MM.1S (cell line): ENCODE measurements around the gene LHPP.
"Not testable (repeated sequence)": the region's sequence is repeated elsewhere in the genome, so short reads cannot be mapped to it uniquely, and the experiment has no call there.

Source experiments
- DNase-seq: peaks from one replicate; pipeline ENCODE4 v3.0.0-alpha.2; 2015
- H2AFZ ChIP-seq: fragments of 300-600 bp; sonication (generic); 2 replicates; pipeline ENCODE4 v1.6.0; 2016; ENCODE audit warnings: antibody characterized with exemption, low read length
- H3F3A ChIP-seq: fragments of 300-600 bp; sonication (generic); 2 replicates; pipeline ENCODE4 v1.6.1; 2016; ENCODE audit warnings: mild to moderate bottlenecking, antibody characterized with exemption, low read length, moderate library complexity, mixed read lengths; ENCODE audit not compliant: insufficient read depth
- H3K27ac ChIP-seq: fragments of 300-600 bp; sonication (generic); 2 replicates; pipeline ENCODE4 v1.5.1; 2016; ENCODE audit warnings: mild to moderate bottlenecking, low read length
- H3K27me3 ChIP-seq: fragments of 300-600 bp; sonication (generic); replicated peaks from 2 replicates; pipeline ENCODE4 v1.6.0; 2016; ENCODE audit warnings: low read length; ENCODE audit not compliant: insufficient read depth
- H3K36me3 ChIP-seq: fragments of 300-600 bp; sonication (generic); replicated peaks from 2 replicates; pipeline ENCODE4 v1.6.1; 2016; ENCODE audit warnings: mild to moderate bottlenecking, low read length, mixed read lengths; ENCODE audit not compliant: insufficient read depth
- H3K4me1 ChIP-seq: fragments of 300-600 bp; sonication (generic); 2 replicates; pipeline ENCODE4 v1.6.1; 2016; ENCODE audit warnings: low read length, mixed read lengths
- H3K4me2 ChIP-seq: fragments of 300-600 bp; sonication (generic); 2 replicates; pipeline ENCODE4 v1.6.0; 2016; ENCODE audit warnings: low read depth, low read length
- H3K4me3 ChIP-seq: fragments of 300-600 bp; sonication (generic); 2 replicates; pipeline ENCODE4 v1.5.1; 2016; ENCODE audit warnings: low read length, mixed read lengths
- H3K79me2 ChIP-seq: fragments of 300-600 bp; sonication (generic); 2 replicates; pipeline ENCODE4 v1.6.1; 2016; ENCODE audit warnings: mixed run types, low read length, mixed read lengths
- H3K9ac ChIP-seq: fragments of 300-600 bp; sonication (generic); 2 replicates; pipeline ENCODE4 v1.6.1; 2016; ENCODE audit warnings: low read length, mixed read lengths
- H3K9me2 ChIP-seq: fragments of 300-600 bp; sonication (generic); replicated peaks from 2 replicates; pipeline ENCODE4 v1.6.1; 2016; ENCODE audit warnings: mild to moderate bottlenecking, low read length, mixed read lengths; ENCODE audit not compliant: insufficient read depth
- H3K9me3 ChIP-seq: fragments of 300-600 bp; sonication (generic); replicated peaks from 2 replicates; pipeline ENCODE4 v1.6.1; 2016; ENCODE audit warnings: mild to moderate bottlenecking, low read length, mixed read lengths; ENCODE audit not compliant: insufficient read depth
- H4K20me1 ChIP-seq: fragments of 300-600 bp; sonication (generic); 2 replicates; pipeline ENCODE4 v1.6.1; 2016; ENCODE audit warnings: mild to moderate bottlenecking, low read length, moderate library complexity, mixed read lengths; ENCODE audit not compliant: insufficient read depth
- EZH2 ChIP-seq: fragments of 300-600 bp; sonication (generic); optimal IDR thresholded peaks from 2 replicates; pipeline ENCODE3; 2017; ENCODE audit warnings: low read depth, mild to moderate bottlenecking, antibody characterized with exemption, low read length, mixed read lengths
- EZH2phosphoT487 ChIP-seq: fragments of 300-600 bp; sonication (generic); IDR thresholded peaks from 2 replicates; pipeline ENCODE4 v1.6.1; 2018; ENCODE audit warnings: antibody characterized with exemption, low read length
- TF ChIP-seq, protein P1 (sequence below): fragments of 300-600 bp; sonication (generic); IDR thresholded peaks from 2 replicates; pipeline ENCODE4 v1.5.1; 2016; ENCODE audit warnings: antibody characterized with exemption, low read length, mixed read lengths

LHPP gene

GRCh38 chr10:124546957-124547646 lies 85.5 kb downstream of the LHPP start:
- no peaks in the 10 kb centered on the region for H3K79me2 ChIP-seq

GRCh38 chr10:124547647-124548168 lies 86.1 kb downstream of the LHPP start:
- no peaks in the 10 kb centered on the region for H4K20me1 ChIP-seq
- H3K4me2 ChIP-seq, result no peak overlapping the region
- H3K27me3 ChIP-seq, result no peaks in the 10 kb centered on the region
- H3K4me3 ChIP-seq, result no peak overlapping the region
- H3K9me2 ChIP-seq, result no peaks in the 10 kb centered on the region
- no peak overlapping the region for H3K9ac ChIP-seq
- no peaks in the 10 kb centered on the region for H3K9me3 ChIP-seq
- no peak overlapping the region for H2AFZ ChIP-seq
- no peak overlapping the region for H3K27ac ChIP-seq
- H3K36me3 ChIP-seq, result no peaks in the 10 kb centered on the region
- TF ChIP-seq, protein P1, sequence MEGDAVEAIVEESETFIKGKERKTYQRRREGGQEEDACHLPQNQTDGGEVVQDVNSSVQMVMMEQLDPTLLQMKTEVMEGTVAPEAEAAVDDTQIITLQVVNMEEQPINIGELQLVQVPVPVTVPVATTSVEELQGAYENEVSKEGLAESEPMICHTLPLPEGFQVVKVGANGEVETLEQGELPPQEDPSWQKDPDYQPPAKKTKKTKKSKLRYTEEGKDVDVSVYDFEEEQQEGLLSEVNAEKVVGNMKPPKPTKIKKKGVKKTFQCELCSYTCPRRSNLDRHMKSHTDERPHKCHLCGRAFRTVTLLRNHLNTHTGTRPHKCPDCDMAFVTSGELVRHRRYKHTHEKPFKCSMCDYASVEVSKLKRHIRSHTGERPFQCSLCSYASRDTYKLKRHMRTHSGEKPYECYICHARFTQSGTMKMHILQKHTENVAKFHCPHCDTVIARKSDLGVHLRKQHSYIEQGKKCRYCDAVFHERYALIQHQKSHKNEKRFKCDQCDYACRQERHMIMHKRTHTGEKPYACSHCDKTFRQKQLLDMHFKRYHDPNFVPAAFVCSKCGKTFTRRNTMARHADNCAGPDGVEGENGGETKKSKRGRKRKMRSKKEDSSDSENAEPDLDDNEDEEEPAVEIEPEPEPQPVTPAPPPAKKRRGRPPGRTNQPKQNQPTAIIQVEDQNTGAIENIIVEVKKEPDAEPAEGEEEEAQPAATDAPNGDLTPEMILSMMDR, result no peak
- H3K4me1 ChIP-seq, result no peaks in the 10 kb centered on the region
- DNase-seq, result no peak
- H3K79me2 ChIP-seq, result no peaks in the 10 kb centered on the region
- H3F3A ChIP-seq, result no peaks in the 10 kb centered on the region

More at GRCh38 chr10:124546957-124547646, 85.5 kb downstream of the LHPP start:
- Histone ChIP-seq H4K20me1 (no peaks in the 10 kb centered on the region), H3K9me2 (no peaks in the 10 kb centered on the region), H3K27me3 (no peaks in the 10 kb centered on the region), H3K4me3 (no peak overlapping the region), H3K9me3 (no peaks in the 10 kb centered on the region), H3F3A (no peaks in the 10 kb centered on the region), H3K9ac (no peak overlapping the region), H3K4me1 (no peaks in the 10 kb centered on the region), H3K27ac (no peak overlapping the region), H3K36me3 (no peaks in the 10 kb centered on the region), H3K4me2 (no peak overlapping the region), H2AFZ (no peak overlapping the region)
- DNase-seq, result no peak
- TF ChIP-seq EZH2 (no peak), EZH2phosphoT487 (no peak)
- TF ChIP-seq, protein P1, result no peak

- not testable (repeated sequence) for H3K27ac ChIP-seq, H3F3A ChIP-seq, DNase-seq, H3K79me2 ChIP-seq, H3K27me3 ChIP-seq, H3K4me2 ChIP-seq, H2AFZ ChIP-seq, H3K4me1 ChIP-seq, H3K36me3 ChIP-seq, H3K9me2 ChIP-seq, H4K20me1 ChIP-seq, H3K9ac ChIP-seq, H3K4me3 ChIP-seq, H3K9me3 ChIP-seq
These were observed 87.5 kb downstream of the LHPP start for GRCh38 chr10:124549171-124549570.

DNA sequence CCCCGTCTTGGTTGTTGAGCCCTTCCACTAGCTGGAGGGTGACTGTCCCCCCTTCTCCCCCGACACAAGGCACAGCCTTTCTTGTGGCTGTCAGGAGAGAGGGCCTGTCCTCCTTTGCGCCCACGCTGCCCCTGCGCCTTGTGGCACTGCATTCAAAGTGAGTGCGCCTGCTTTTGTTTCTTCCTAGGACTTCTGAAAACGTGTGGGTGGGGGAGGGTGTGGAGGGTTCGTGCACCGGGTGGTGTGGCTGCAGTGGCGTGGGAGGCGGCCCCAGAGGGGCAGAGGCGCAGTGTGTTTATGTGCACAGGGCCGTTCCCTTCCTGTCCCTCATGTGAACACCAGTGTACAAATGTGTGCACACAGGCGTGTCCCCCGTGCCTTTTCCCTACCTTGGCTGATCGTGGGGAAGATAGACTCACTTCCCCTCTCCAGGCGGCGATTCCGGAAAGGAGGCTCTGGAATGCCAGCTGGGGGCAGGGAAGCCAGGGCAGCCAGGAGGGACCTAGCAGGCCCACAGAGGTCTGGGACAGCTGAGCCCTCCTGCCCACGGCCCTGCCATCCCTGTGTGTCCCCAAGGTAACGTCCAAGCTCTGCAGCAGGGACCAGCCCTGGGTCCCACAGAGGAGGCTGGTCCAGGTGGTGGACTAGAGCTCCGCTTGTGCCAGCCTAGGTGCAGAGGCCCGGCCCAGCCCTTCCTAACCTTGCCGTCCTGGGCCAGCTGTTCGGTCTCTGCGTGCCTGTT lies 88.8 kb downstream of the LHPP start:
- Histone ChIP-seq H3K4me3 (no peak overlapping the region), H3K36me3 (no peaks in the 10 kb centered on the region), H3K27me3 (no peaks in the 10 kb centered on the region), H3K79me2 (no peaks in the 10 kb centered on the region), H2AFZ (no peak overlapping the region), H4K20me1 (no peaks in the 10 kb centered on the region), H3K9me2 (no peaks in the 10 kb centered on the region), H3K4me2 (no peak overlapping the region), H3K9ac (no peak overlapping the region), H3K9me3 (no peaks in the 10 kb centered on the region), H3K27ac (no peak overlapping the region), H3K4me1 (no peaks in the 10 kb centered on the region), H3F3A (no peaks in the 10 kb centered on the region)
- DNase-seq, result no peak
- no peak for TF ChIP-seq EZH2
- TF ChIP-seq EZH2phosphoT487, result no peak
- TF ChIP-seq, protein P1, result no peak
